HG03342 (cell line): ENCODE results near the gene COL27A1.
"Not testable (repeated sequence)": the region's sequence is repeated elsewhere in the genome, so short reads cannot be mapped to it uniquely, and the experiment has no call there.

Experiments used
- ATAC-seq: cut with Tn5 transposase; IDR thresholded peaks from one replicate; pipeline ENCODE4 v1.9.1; 2021; ENCODE audit warnings: mild to moderate bottlenecking, moderate library complexity; ENCODE audit not compliant: unreplicated experiment

COL27A1 gene

DNA sequence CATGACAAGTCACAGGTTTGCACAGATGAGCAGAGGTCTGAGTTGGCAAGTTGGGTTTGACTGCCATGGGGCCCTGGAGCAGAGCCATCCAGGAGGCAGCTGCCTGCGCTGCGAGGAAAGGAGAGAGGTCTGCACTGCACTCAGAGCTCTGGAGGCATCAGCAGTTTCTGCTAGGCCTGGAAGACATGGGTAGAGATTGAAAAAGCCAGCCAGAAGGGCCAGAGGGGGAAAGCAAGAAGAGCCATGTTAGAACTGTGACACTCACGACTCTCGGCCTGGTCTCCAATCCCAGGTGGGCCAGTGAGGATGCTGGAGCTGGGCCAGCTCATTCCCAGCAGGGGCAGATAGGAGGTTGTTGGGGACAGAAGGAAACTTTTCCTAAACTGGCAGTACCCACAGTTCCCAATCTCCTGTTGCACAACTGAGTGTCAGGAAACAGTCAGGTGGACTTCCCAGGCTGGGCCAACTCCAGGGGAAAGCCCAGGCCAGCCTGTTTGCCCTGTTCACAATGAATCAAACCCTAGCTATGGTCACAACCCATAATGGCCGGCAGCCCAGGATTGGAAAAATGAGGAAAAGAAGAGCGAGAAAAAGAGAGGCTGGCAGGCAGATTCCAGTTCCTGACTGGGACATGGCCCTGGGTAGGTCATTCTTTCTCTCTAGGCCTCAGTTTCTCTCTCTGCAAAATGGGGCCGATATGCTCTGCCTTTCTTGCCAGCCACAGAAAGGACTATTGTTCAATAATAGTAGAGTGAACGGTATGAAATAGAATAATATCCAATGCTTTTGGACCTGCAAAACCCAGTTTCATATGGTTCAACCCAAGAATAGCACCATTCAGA, 159.8 kb downstream of the COL27A1 start:
- ATAC-seq, result no peak

- no peak for ATAC-seq
Measured at GRCh38 chr9:114315723-114316363, 160.5 kb downstream of the COL27A1 start.

GRCh38 chr9:114316605-114317230, 161.4 kb downstream of the COL27A1 start:
- no peak for ATAC-seq

DNA sequence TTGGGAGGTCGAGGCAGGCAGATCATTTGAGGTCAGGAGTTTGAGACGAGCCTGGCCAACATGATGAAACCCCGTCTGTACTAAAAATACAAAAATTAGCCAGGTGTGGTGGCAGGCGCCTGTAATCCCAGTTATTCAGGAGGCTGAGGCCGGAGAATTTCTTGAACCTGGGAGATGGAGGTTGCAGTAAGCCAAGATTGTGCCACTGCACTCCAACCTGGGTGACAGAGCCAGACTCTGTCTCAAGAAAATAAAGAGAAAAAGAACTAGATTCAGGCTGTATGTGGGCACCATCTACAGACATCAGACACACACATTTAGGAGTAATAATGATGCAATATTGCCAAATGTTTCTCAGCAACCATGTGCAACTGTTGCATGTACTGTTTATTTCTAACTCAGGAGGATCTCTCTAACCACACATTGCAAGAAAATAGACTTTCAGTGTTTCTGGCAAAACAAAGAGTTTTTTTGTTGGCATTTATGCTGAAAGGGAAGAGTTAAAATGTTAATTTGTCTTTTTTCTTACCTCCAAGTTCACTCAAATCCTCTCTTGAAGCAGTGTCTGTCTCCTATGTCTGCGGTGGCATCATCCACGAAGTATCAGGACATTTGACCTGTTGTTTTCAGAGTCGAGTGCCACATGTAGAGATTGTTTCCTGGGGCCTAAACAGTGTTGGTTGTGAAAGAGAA, 162.5 kb downstream of the COL27A1 start:
- no peak for ATAC-seq

GRCh38 chr9:114318416-114318815, 163.1 kb downstream of the COL27A1 start:
- ATAC-seq, result no peak

DNA sequence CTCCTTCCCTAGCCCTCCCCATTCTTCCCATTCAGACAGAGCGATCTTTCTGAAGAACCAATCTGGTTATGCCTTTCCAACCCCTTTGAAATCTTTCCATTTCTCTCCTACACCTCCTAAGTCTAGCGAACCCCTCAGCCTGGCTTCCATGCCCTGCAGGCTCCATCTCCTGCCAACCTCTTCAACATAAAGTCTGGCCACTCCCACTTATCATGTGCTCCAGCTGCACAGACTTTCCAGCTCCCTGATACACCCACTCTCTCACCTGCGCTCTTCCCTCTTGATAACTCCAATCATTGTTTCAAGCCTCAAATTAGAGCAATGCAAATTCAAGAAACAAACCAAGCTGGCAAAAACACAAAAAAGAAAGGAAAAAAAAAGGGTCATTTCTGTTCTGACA, 163.8 kb downstream of the COL27A1 start:
- ATAC-seq, result no peak

DNA sequence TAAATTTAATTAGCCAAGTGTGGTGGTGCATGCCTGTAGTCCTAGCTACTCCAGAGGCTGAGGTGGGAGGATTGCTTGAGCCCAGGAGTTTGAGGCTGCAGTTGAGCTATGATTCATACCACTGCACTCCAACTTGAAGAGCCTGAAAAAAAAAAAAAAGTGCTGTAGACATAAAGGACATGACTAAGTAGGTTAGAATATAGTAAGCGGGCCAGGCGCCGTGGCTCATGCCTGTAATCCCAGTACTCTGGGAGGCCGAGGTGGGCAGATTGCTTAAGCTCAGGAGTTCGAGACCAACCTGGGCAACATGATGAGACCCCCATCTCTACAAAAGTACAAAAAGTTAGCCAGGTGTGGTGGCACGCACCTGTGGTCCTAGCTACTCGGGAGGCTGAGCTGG, 165.4 kb downstream of the COL27A1 start:
- ATAC-seq, result not testable (repeated sequence)

DNA sequence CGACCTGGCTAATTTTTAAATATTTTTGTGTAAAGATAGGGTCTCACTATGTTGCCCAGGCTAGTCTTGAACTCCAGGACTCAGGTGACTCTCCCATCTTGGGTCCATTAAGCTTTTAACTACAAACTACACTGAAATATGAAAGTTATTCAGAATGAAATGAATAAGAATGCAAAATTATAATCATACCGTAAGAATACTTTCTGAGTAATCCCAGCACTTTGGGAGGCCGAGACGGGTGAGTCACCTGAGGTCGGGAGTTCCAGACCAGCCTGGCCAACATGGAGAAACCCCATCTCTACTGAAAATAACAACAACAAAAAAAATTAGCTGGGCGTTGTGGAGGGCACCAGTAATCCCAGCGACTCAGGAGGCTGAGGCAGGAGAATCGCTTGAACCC, 166.4 kb downstream of the COL27A1 start:
- ATAC-seq, result no peak

- not testable (repeated sequence) for ATAC-seq
Measured at GRCh38 chr9:114322160-114322818, 167.0 kb downstream of the COL27A1 start.

GRCh38 chr9:114322831-114323531, 167.6 kb downstream of the COL27A1 start, which contains the start of gene ORM1:
TSS of gene ORM1 (plus strand) at chr9:114323098. CDS start at chr9:114323134, 36 bp downstream.
- ATAC-seq, result not testable (repeated sequence)

GRCh38 chr9:114323849-114324248, 168.5 kb downstream of the COL27A1 start:
- ATAC-seq, result not testable (repeated sequence)

- no peak for ATAC-seq
Measured at GRCh38 chr9:114324492-114324891, 169.2 kb downstream of the COL27A1 start.

GRCh38 chr9:114324965-114325364, 169.6 kb downstream of the COL27A1 start:
- ATAC-seq, result not testable (repeated sequence)

- not testable (repeated sequence) for ATAC-seq
Measured at GRCh38 chr9:114325684-114326254, 170.4 kb downstream of the COL27A1 start.

- no peak for ATAC-seq
Measured at GRCh38 chr9:114327749-114328148, 172.4 kb downstream of the COL27A1 start.

DNA sequence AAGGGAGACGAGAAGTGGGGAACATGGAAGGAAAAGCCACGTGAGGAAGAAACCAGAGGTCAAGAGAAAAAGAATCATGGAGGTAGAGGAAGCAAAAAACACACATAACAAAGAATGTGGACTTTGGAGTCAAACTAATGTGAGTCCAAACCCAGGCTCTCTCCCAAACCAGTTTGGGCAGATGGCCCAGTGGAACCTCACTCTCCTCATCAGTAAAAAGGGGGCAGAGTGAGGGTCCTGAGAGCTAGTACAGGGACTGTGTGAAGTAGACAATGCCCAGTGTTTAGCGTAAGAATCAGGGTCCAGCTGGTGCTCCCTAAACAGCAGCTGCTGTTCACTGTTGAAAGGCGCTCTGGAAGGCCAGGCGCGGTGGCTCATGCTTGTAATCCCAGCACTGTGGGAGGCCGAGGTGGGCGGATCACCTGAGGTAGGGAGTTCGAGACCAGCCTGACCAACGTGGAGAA, 173.1 kb downstream of the COL27A1 start:
- not testable (repeated sequence) for ATAC-seq

DNA sequence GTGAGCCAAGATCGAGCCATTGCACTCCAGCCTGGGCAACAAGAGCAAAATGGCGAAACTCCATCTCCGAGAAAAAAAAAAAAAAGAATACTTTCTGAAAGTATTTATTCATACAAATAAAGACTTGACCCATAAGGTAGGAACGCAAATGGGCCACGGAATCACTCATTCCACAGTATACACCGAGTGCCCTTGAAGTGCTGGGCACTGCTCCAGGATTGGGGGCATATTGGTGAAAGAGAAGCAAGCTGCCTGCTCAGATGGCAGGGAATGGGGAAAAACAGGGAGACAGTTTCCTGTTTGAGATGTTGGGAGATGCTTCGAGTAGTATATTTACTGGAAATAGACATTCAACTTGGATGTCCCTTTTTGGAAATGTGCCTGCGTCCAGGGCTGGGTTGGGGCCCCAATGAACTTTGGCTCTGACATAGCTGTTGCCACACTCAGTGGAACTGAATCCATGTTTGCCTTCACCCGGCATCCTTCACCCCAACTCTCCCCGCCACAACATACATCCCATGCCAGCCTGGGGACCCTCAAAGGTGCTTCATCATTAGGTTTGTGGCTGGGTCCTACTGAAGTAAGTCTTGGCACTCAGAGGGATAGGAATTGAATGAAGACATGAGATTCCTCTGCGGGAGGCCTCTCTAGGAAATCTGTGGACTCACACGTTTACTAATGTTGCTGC, 173.7 kb downstream of the COL27A1 start:
- not testable (repeated sequence) for ATAC-seq

GRCh38 chr9:114329625-114330022, 174.3 kb downstream of the COL27A1 start, which contains the start of gene ORM2:
TSS of gene ORM2 (plus strand) at chr9:114329869. CDS start at chr9:114329905, 36 bp downstream.
- not testable (repeated sequence) for ATAC-seq

DNA sequence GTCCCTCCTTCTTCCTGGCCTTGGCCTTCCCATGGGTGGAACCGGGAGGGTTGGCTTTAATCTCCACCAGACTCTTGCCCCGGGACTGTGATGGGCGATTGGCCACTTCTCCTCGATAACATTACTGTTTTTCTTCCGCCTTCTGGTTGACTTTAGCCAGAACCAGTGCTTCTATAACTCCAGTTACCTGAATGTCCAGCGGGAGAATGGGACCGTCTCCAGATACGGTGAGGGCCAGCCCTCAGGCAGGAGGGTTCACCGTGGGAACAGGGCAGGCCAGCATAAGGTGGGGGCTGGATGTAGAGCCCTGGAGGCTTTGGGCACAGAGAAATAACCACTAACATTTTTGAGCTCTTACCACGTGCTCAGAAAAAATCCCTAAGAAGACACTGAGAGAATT, 175.3 kb downstream of the COL27A1 start:
- ATAC-seq, result no peak
